H1 (cell line): ENCODE data around the gene RTTN.

ENCODE experiments used
- BCL11A ChIP-seq, 2 experiments: IDR thresholded peaks; one replicate each; pipeline ENCODE4 v1.6.1; 2011; ENCODE audit warnings: low read depth in 2 of 2, low read length in 2 of 2, mild to moderate bottlenecking in 2 of 2
- CHD2 ChIP-seq: IDR thresholded peaks from 2 replicates; pipeline ENCODE4 v1.6.1; 2012; ENCODE audit warnings: low read length, improper control_type of control experiment
- EZH2 ChIP-seq: fragments of 200-600 bp; sonication (generic); IDR thresholded peaks from 2 replicates; pipeline ENCODE4 v1.7.1; 2012; ENCODE audit warnings: low read depth, mild to moderate bottlenecking, moderate library complexity, low read length, inconsistent platforms; ENCODE audit not compliant: severe bottlenecking
- FOSL1 ChIP-seq: IDR thresholded peaks from 2 replicates; pipeline ENCODE4 v1.6.1; 2011; ENCODE audit warnings: mild to moderate bottlenecking, low read depth, low read length, moderate library complexity; ENCODE audit not compliant: insufficient read depth
- HDAC2 ChIP-seq, 2 experiments: fragments of 300-600 bp in 1 of 2; sonication (generic) in 1 of 2; IDR thresholded peaks; 2 replicates each; pipeline ENCODE4 v1.6.1; 2011 to 2012; ENCODE audit warnings: low read depth in 2 of 2, low read length in 2 of 2, mild to moderate bottlenecking in 2 of 2, moderate library complexity in 2 of 2, borderline replicate concordance in 1 of 2, inconsistent platforms in 1 of 2
- KDM1A ChIP-seq: fragments of 200-600, 300-600 bp; sonication (generic); IDR thresholded peaks from 2 replicates; pipeline ENCODE4 v1.7.1; 2016; ENCODE audit warnings: mild to moderate bottlenecking, low read length, borderline replicate concordance
- MAX ChIP-seq: IDR thresholded peaks from 2 replicates; pipeline ENCODE4 v1.6.1; 2012; ENCODE audit warnings: inconsistent platforms
- POLR2A ChIP-seq, 2 experiments: IDR thresholded peaks; 1 replicate in 1 of 2; 2 replicates in 1 of 2; pipeline ENCODE4 v1.6.1; 2011; ENCODE audit warnings: low read depth in 2 of 2, low read length in 2 of 2, mild to moderate bottlenecking in 2 of 2; ENCODE audit errors: control extremely low read depth in 1 of 2
- RAD21 ChIP-seq, 2 experiments: IDR thresholded peaks in 1 of 2; conservative IDR thresholded peaks in 1 of 2; 2 replicates each; pipeline ENCODE4 v1.6.1; 2011; ENCODE audit warnings: low read depth in 2 of 2, low read length in 2 of 2, improper control_type of control experiment in 1 of 2, inconsistent platforms in 1 of 2, mild to moderate bottlenecking in 1 of 2, moderate library complexity in 1 of 2
- YY1 ChIP-seq: IDR thresholded peaks from 2 replicates; pipeline ENCODE4 v1.6.1; 2011; ENCODE audit warnings: low read depth, mild to moderate bottlenecking, low read length
- TF ChIP-seq, protein P1 (sequence below), 3 experiments: IDR thresholded peaks; 1 replicate in 2 of 3; 2 replicates in 1 of 3; pipeline versions ENCODE4 v1.5.1 to v1.6.1; 2011; ENCODE audit warnings: low read length in 3 of 3, mild to moderate bottlenecking in 3 of 3, inconsistent platforms in 2 of 3, low read depth in 1 of 3, moderate library complexity in 1 of 3; ENCODE audit not compliant: insufficient read depth in 1 of 3; ENCODE audit errors: control extremely low read depth in 1 of 3

DNA sequence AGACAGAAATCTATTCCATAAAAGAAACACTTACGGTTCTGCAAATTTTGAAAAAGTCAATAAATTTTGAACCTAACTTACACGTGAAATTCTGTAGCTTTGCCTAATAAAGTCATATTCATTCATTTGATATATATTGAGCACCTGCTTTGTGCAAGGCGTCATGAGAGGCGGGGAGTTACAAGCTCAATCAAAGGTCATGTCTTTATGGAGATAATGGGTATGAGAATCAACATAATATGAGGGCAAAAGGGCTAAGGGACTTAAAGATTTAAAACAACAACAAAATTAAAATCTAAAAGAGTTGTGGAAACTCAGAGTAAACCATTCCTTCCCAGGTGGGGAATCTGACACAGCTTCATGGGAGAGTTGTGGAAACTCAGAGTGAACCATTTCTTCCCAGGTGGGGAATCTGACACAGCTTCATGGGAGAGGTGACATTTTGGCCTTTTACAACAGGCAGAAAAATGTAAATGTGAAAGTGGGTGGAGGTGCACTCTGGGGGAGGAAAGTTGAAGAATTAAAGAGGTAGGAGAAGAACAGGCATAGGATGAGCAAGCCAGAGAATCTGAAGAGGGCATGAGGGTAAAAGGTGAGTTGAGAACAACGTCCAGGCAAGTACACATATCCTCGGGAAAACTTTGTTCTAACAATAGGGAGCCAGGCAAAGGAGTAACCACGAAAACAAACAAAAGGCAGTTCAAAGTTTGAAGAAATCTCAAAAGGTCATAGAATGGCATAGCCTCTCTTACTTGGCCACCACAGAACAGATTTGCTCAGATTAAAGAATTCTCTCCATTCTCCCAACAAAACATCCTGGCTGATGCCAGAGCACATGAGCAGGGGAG lies 208.3 kb downstream of the RTTN start:
- TF ChIP-seq, protein P1, sequence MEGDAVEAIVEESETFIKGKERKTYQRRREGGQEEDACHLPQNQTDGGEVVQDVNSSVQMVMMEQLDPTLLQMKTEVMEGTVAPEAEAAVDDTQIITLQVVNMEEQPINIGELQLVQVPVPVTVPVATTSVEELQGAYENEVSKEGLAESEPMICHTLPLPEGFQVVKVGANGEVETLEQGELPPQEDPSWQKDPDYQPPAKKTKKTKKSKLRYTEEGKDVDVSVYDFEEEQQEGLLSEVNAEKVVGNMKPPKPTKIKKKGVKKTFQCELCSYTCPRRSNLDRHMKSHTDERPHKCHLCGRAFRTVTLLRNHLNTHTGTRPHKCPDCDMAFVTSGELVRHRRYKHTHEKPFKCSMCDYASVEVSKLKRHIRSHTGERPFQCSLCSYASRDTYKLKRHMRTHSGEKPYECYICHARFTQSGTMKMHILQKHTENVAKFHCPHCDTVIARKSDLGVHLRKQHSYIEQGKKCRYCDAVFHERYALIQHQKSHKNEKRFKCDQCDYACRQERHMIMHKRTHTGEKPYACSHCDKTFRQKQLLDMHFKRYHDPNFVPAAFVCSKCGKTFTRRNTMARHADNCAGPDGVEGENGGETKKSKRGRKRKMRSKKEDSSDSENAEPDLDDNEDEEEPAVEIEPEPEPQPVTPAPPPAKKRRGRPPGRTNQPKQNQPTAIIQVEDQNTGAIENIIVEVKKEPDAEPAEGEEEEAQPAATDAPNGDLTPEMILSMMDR (IDR thresholded peaks at IDR 0.05; ENCODE audit: control extremely low read depth in 1 of 3, insufficient read depth in 1 of 3, low read depth in 1 of 3, low read length in 3 of 3): no peak
- TF ChIP-seq CHD2 (no peak), POLR2A (IDR thresholded peaks at IDR 0.05; ENCODE audit: control extremely low read depth in 1 of 2, low read depth in 2 of 2, low read length in 2 of 2) (no peak), YY1 (no peak), MAX (no peak), EZH2 (no peak), BCL11A (IDR thresholded peaks at IDR 0.05; ENCODE audit: low read depth in 2 of 2, low read length in 2 of 2) (no peak), RAD21 (IDR thresholded peaks at IDR 0.05 in 1 of 2, conservative IDR thresholded peaks at IDR 0.05 in 1 of 2; ENCODE audit: low read depth in 2 of 2, low read length in 2 of 2) (no peak), KDM1A (no peak), FOSL1 (no peak), HDAC2 (IDR thresholded peaks at IDR 0.05; ENCODE audit: borderline replicate concordance in 1 of 2, low read depth in 2 of 2, low read length in 2 of 2) (no peak)
